ENCODE data around the gene ZSCAN29.

Gene ZSCAN29

GRCh38 chr15:43346305-43346704, 24.5 kb downstream of the ZSCAN29 start:
- no peak for DNase-seq

GRCh38 chr15:43330780-43331087, 40.1 kb downstream of the ZSCAN29 start:
- DNase-seq: no peak

GRCh38 chr15:43329960-43330779, 40.7 kb downstream of the ZSCAN29 start, which contains the start of gene LCMT2:
LCMT2 (minus strand) TSS chr15:43330573; CDS start chr15:43330489, 84 bp downstream.
- peak; percentile 96 for DNase-seq

- DNase-seq: no peak
These were observed 41.5 kb downstream of the ZSCAN29 start for GRCh38 chr15:43329217-43329959.

- no peak for DNase-seq
These were observed 45.7 kb downstream of the ZSCAN29 start for GRCh38 chr15:43325039-43325684.

GRCh38 chr15:43318990-43319771, 51.7 kb downstream of the ZSCAN29 start:
- DNase-seq: no peak

GRCh38 chr15:43317566-43318184, 53.2 kb downstream of the ZSCAN29 start:
- DNase-seq: no peak

GRCh38 chr15:43316971-43317346, 53.9 kb downstream of the ZSCAN29 start:
- no peak for DNase-seq

GRCh38 chr15:43316016-43316970, 54.5 kb downstream of the ZSCAN29 start:
- DNase-seq: peak; percentile 21

- DNase-seq: no peak
These were observed 56.7 kb downstream of the ZSCAN29 start for GRCh38 chr15:43314171-43314570.

GRCh38 chr15:43312378-43312777, 58.5 kb downstream of the ZSCAN29 start:
- no peak for DNase-seq
